Neural progenitor cell (in vitro differentiated cells): ENCODE data around the gene POLN.

Source experiments
- EZH2 ChIP-seq: fragments of 200-600 bp; sonication (generic); IDR thresholded peaks from 2 replicates; pipeline ENCODE4 v1.6.1; 2017; ENCODE audit warnings: antibody characterized with exemption, mild to moderate bottlenecking, moderate library complexity
- TF ChIP-seq, protein P1 (sequence below): fragments of 200-600 bp; sonication (generic); IDR thresholded peaks from 2 replicates; pipeline ENCODE4 v1.5.1; 2017; ENCODE audit warnings: antibody characterized with exemption, mild to moderate bottlenecking

DNA sequence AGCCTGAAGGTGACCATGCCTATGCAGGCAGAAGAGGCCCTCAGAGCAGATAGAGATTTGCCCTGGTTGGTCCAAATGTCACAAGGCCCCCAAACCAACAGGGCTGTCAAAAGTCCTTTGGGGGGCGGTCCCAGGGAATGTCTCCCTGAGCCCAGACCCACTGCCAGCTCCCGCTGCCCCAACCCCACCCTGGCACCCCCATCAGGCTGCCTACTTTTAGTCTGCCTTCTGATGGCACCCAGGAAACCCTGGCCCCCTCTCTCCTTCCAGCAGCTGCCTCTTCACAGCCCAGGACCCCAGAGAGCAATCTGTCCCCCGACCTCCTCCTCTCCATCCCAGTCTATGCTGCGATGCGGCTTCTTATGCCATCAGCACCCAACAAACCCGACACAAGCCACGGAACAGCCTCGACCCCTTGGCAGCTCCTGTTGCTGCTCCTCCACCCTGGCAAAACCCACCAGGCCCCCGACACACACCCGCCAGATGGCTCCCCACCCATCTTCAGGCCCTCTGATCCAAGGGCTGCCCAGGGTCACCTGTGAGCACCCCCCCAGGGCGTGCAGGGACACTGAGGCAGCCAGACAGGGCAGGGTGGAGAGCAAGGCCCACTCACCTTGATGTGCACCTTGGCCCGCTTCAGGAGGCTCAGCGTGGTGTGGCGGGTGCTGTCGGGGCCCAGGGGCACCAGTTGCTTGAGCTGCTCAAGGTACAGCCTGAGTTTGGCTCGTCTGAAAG is 10.0 kb upstream of the POLN start:
- TF ChIP-seq, protein P1, sequence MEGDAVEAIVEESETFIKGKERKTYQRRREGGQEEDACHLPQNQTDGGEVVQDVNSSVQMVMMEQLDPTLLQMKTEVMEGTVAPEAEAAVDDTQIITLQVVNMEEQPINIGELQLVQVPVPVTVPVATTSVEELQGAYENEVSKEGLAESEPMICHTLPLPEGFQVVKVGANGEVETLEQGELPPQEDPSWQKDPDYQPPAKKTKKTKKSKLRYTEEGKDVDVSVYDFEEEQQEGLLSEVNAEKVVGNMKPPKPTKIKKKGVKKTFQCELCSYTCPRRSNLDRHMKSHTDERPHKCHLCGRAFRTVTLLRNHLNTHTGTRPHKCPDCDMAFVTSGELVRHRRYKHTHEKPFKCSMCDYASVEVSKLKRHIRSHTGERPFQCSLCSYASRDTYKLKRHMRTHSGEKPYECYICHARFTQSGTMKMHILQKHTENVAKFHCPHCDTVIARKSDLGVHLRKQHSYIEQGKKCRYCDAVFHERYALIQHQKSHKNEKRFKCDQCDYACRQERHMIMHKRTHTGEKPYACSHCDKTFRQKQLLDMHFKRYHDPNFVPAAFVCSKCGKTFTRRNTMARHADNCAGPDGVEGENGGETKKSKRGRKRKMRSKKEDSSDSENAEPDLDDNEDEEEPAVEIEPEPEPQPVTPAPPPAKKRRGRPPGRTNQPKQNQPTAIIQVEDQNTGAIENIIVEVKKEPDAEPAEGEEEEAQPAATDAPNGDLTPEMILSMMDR: no peak
- TF ChIP-seq EZH2: no peak
